Activated CD4-positive, alpha-beta memory T cell treated with anti-CD3 and anti-CD28 coated beads, Interleukin-2, amount 10 ng/mL, durations not matched to agents 7 days and 5 days (primary cell): ENCODE measurements around the gene NPAS1. TPM values are rescaled to one million over a fixed set of nuclear protein-coding genes. Genes with fewer than 3 reads are reported as not detected.
A peak's percentile ranks its signal among the peaks of the same experiment; 100 is the strongest.
"Not testable (repeated sequence)": the region's sequence is repeated elsewhere in the genome, so short reads cannot be mapped to it uniquely, and the experiment has no call there.

Experiments used
- CTCF ChIA-PET: fragments of 350-600 bp; sonication (Branson Sonifier 250); formaldehyde crosslinking; loops from one replicate; lab custom pipeline; 2021; ENCODE audit warnings: antibody characterized with exemption, inconsistent platforms; lab: Charles Lee
- POLR2A ChIA-PET: fragments of 350-600 bp; sonication (Branson Sonifier 250); formaldehyde crosslinking; loops from one replicate; lab custom pipeline; 2021; ENCODE audit warnings: antibody characterized with exemption; lab: Charles Lee
- DNase-seq: peaks from one replicate; pipeline ENCODE4 v3.0.0-alpha.2; 2020
- H3K27ac Mint-ChIP-seq: one replicate; pipeline ENCODE4 v1.8.0; 2021; ENCODE audit warnings: mild to moderate bottlenecking, mixed read lengths
- H3K27me3 Mint-ChIP-seq: one replicate; pipeline ENCODE4 v1.8.0; 2021; ENCODE audit warnings: mixed read lengths
- H3K36me3 Mint-ChIP-seq: one replicate; pipeline ENCODE4 v1.8.0; 2021; ENCODE audit warnings: low read depth, mixed read lengths
- H3K4me1 Mint-ChIP-seq: one replicate; pipeline ENCODE4 v1.8.0; 2021; ENCODE audit warnings: mixed read lengths
- H3K4me3 Mint-ChIP-seq: one replicate; pipeline ENCODE4 v1.8.0; 2021; ENCODE audit warnings: mild to moderate bottlenecking, mixed read lengths
- H3K9me3 Mint-ChIP-seq: one replicate; pipeline ENCODE4 v1.8.0; 2021; ENCODE audit warnings: mixed read lengths
- total RNA-seq, 2 experiments: library from RNA; stranded (reverse); gene quantifications; one replicate each; pipeline ENCODE4 v1.2.3, GENCODE V29; 2021

Gene NPAS1
- total RNA-seq, 2 experiments from 2014 or later = 0.20 to 0.48 TPM

GRCh38 chr19:47010549-47010948 is 9.1 kb upstream of the NPAS1 start:
- H3K27me3 Mint-ChIP-seq = peaks cover 16% of the 10 kb centered on the region
- H3K36me3 Mint-ChIP-seq, H3K9me3 Mint-ChIP-seq, CTCF ChIA-PET, H3K4me3 Mint-ChIP-seq, DNase-seq, POLR2A ChIA-PET, H3K4me1 Mint-ChIP-seq, H3K27ac Mint-ChIP-seq: not testable (repeated sequence)

DNA sequence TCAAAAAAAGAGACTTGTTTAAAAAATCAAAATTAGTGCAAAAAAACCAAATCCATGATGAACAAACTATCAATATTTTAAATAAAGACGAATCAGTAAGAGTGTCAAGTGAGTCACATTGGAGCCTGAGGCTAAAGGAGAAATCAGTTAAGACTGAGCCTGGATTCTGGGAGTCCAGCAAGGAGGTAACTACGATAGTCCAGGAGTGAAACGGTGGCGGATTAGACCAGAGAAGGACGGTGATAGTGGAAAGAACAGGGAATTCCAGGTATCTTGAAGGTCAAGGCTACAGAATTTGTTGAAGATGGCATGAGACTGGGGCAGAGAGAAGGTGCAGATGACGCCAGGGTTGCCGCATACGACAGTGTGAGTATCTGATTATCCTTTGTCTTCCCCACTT is 7.0 kb upstream of the NPAS1 start:
- no peak overlapping the region for H3K27ac Mint-ChIP-seq
- H3K4me1 Mint-ChIP-seq = peaks cover 9% of the 10 kb centered on the region
- no peaks in the 10 kb centered on the region for H3K36me3 Mint-ChIP-seq
- ChIA-PET POLR2A (interaction anchor here (0.6 to 1.5 kb wide), 3 partner anchors 11 to 118 kb away, joined by 3 to 5 read pairs (median 3); partner anchors contain the start of genes SAE1 and ZC3H4), CTCF (interaction anchor here (0.6 to 3.6 kb wide), 76 partner anchors 9 to 378 kb away, joined by 3 to 36 read pairs (median 6); partner anchors contain the start of genes AP2S1, SAE1 and ZC3H4)
- no peak for DNase-seq
- H3K4me3 Mint-ChIP-seq = no peak overlapping the region
- no peaks in the 10 kb centered on the region for H3K9me3 Mint-ChIP-seq
- peaks cover 15% of the 10 kb centered on the region for H3K27me3 Mint-ChIP-seq

GRCh38 chr19:47013041-47013517 is 6.6 kb upstream of the NPAS1 start:
- POLR2A ChIA-PET = interaction anchor here (0.6 to 1.5 kb wide), 3 partner anchors 67 to 117 kb away, joined by 3 to 5 read pairs (median 4); partner anchors contain the start of genes SAE1 and ZC3H4
- peaks cover 9% of the 10 kb centered on the region for H3K4me1 Mint-ChIP-seq
- H3K36me3 Mint-ChIP-seq = no peaks in the 10 kb centered on the region
- H3K27me3 Mint-ChIP-seq = peaks cover 15% of the 10 kb centered on the region
- CTCF ChIA-PET = interaction anchor here (0.6 to 3.6 kb wide), 79 partner anchors 9 to 378 kb away, joined by 3 to 36 read pairs (median 5); partner anchors contain the start of genes AP2S1, SAE1 and ZC3H4
- no peak overlapping the region for H3K27ac Mint-ChIP-seq
- H3K9me3 Mint-ChIP-seq = no peaks in the 10 kb centered on the region
- H3K4me3 Mint-ChIP-seq = no peak overlapping the region
- DNase-seq = peak; percentile 66

GRCh38 chr19:47018923-47019322 is 714 bp upstream of the NPAS1 start:
- peaks cover 11% of the 10 kb centered on the region for H3K4me1 Mint-ChIP-seq
- ChIA-PET CTCF (interaction anchor here (1.6 kb wide), 1 partner anchor 107 kb away, joined by 3 read pairs; no protein-coding TSS in a partner anchor), POLR2A (interaction anchor here (1.2 kb wide), 1 partner anchor 157 kb away, joined by 3 read pairs; no protein-coding TSS in a partner anchor)
- no peak overlapping the region for H3K4me3 Mint-ChIP-seq
- H3K27me3 Mint-ChIP-seq = peaks cover 45% of the 10 kb centered on the region
- no peak for DNase-seq
- no peaks in the 10 kb centered on the region for H3K9me3 Mint-ChIP-seq
- no peaks in the 10 kb centered on the region for H3K36me3 Mint-ChIP-seq
- H3K27ac Mint-ChIP-seq = no peak overlapping the region

DNA sequence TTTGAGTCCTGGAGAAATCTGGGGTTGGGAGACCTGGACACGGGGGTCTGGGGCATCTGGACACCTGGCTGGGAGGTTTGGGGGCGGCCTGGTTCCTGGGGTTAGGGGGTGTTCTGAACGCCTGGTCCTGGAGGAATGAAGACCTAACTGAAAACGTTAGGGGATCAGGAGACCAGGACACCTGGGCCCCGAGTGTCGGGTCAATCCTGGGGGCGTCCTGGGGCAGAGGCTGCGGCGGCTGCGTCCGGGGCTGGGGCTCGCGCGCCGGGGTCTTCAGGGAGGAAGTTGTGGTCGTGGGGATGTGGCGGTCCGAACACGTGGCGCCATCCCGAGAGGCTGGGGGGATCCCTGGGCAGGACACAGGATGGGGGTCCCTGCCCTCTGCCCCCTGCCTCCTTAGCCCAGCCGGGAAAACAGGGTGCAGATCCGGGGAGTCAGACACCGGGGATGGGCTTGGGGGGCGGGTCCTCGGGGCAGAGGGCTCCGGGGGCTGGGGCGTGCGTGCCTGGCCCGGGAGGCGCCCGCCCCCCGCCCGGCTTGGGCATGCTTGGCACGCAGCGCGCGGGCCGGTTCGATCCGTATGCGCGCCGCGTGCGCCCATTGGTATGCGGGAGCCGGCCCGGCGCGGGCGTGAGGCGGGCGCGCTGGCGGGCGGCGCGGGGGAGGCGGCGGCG is 632 bp downstream of the NPAS1 start:
- Mint-ChIP-seq H3K9me3 (no peaks in the 10 kb centered on the region), H3K36me3 (no peaks in the 10 kb centered on the region), H3K4me3 (no peak overlapping the region), H3K27ac (no peak overlapping the region), H3K27me3 (peaks cover 50% of the 10 kb centered on the region), H3K4me1 (peaks cover 11% of the 10 kb centered on the region)
- ChIA-PET CTCF (interaction anchor here (4.1 kb wide), 1 partner anchor 7 kb away, joined by 36 read pairs; no protein-coding TSS in a partner anchor), POLR2A (interaction anchor here (0.7 kb wide), 2 partner anchors 15 to 73 kb away, joined by 3 read pairs; no protein-coding TSS in a partner anchor)
- no peak for DNase-seq

DNA sequence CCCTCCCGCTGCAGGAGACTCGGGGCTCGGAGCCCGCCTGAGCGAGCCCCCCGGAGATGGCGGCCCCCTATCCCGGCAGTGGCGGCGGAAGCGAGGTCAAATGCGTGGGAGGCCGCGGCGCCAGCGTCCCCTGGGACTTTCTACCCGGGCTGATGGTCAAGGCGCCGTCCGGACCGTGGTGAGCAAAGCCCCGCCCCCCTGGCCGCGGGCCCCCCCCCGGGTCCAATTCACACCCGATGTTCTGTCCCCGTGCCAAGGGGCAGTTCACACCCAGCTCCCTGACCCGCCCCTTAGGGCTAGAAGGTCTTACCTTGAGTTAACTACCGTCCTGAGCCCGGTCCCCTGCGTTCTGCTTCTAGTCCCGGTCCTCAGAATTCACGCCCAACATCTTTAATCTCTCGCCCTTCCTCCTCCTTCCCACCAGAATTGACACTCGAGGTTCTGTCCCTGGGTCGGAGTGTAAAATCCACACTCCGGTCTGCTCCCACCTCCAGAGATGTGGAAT is 1.4 kb downstream of the NPAS1 start:
- H3K4me3 Mint-ChIP-seq = no peak overlapping the region
- peaks cover 12% of the 10 kb centered on the region for H3K4me1 Mint-ChIP-seq
- H3K27ac Mint-ChIP-seq = no peak overlapping the region
- no peaks in the 10 kb centered on the region for H3K9me3 Mint-ChIP-seq
- no peaks in the 10 kb centered on the region for H3K36me3 Mint-ChIP-seq
- no peak for DNase-seq
- ChIA-PET CTCF (interaction anchor here (4.1 kb wide), 1 partner anchor 8 kb away, joined by 36 read pairs; no protein-coding TSS in a partner anchor), POLR2A (interaction anchor here (0.7 kb wide), 2 partner anchors 14 to 73 kb away, joined by 3 read pairs; no protein-coding TSS in a partner anchor)
- peaks cover 52% of the 10 kb centered on the region for H3K27me3 Mint-ChIP-seq

DNA sequence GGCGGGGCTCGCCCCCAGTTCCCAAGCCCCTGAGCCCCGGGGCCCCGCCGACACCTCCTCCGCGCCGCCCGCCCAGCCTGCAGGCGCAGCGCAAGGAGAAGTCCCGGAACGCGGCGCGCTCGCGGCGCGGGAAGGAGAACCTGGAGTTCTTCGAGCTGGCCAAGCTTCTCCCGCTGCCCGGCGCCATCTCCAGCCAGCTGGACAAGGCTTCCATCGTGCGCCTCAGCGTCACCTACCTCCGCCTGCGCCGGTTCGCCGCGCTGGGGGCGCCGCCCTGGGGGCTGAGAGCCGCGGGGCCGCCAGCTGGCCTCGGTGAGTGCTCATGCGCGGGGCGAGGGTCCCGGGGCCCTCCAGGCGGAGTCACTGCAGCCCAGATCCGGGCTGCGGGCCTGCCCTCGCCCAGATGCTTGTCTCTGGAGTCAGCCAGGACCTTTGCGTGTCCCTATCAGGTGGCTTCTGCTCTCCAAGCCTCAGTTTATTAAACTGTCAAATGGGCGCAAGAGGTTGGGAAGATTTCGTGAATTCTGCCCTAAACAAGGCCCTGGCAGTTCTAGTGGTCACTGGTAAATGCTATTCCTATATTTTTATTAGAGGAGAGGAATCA is 2.0 kb downstream of the NPAS1 start:
- no peak overlapping the region for H3K4me3 Mint-ChIP-seq
- H3K36me3 Mint-ChIP-seq = no peaks in the 10 kb centered on the region
- H3K4me1 Mint-ChIP-seq = peaks cover 14% of the 10 kb centered on the region
- ChIA-PET CTCF (interaction anchor here (4.1 kb wide), 1 partner anchor 8 kb away, joined by 36 read pairs; no protein-coding TSS in a partner anchor), POLR2A (no interaction called here)
- no peak for DNase-seq
- H3K27me3 Mint-ChIP-seq = peaks cover 58% of the 10 kb centered on the region
- H3K27ac Mint-ChIP-seq = no peak overlapping the region
- no peaks in the 10 kb centered on the region for H3K9me3 Mint-ChIP-seq

- Mint-ChIP-seq H3K27ac (no peak overlapping the region), H3K9me3 (no peaks in the 10 kb centered on the region), H3K36me3 (no peaks in the 10 kb centered on the region), H3K27me3 (peaks cover 57% of the 10 kb centered on the region), H3K4me3 (no peak overlapping the region), H3K4me1 (peaks cover 14% of the 10 kb centered on the region)
- ChIA-PET CTCF (interaction anchor here (4.1 kb wide), 1 partner anchor 9 kb away, joined by 36 read pairs; no protein-coding TSS in a partner anchor), POLR2A (no interaction called here)
- DNase-seq = no peak
These were observed 2.5 kb downstream of the NPAS1 start for GRCh38 chr19:47022140-47022536.

DNA sequence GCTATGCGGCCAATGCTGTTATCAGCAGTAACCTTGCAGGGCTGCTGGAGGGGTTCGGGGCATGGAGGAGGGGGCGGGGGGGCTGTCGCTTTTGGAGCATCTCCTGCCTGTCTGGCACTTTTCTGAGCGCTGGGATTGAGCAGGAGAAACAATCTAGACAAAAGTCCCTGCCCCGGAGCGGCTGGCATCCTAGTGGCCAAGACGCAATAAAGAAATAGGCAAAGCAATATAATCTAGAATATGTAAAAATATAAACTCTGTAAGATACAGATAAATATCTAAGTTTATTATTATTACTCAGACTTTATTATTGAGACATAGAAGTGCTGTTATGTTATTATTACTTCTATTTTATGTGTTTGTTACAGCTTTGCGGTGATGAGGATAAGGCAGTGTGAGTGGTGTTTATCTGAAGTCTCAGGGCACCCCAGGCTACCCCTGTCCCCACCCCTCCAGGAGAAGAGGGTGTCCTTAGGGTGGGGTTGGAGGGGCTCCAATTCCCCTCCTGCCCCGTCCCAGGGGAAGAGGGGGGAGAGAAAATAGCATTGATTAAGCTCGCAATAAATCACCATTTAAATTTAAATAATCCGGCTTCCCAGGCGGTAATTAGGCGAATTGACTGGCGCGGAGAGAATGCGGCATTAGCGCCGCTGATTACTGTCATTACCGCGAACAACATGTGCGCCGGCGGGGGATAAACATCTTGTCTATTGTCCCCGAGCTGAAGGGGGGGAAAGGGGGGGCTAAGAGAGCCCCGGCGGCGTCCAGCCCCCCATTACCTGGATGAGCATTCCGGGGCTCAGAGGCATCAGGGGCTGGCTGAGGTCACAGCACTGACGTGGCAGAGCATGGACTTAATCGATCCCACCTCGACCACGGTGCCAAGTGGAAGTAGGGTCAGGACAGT is 3.2 kb downstream of the NPAS1 start:
- ChIA-PET CTCF (interaction anchor here (4.1 kb wide), 1 partner anchor 9 kb away, joined by 36 read pairs; no protein-coding TSS in a partner anchor), POLR2A (interaction anchor here (1.0 to 1.2 kb wide), 2 partner anchors 13 to 108 kb away, joined by 3 to 4 read pairs; no protein-coding TSS in a partner anchor)
- H3K27ac Mint-ChIP-seq = no peak overlapping the region
- H3K27me3 Mint-ChIP-seq = peaks cover 60% of the 10 kb centered on the region
- no peaks in the 10 kb centered on the region for H3K9me3 Mint-ChIP-seq
- peaks cover 14% of the 10 kb centered on the region for H3K4me1 Mint-ChIP-seq
- H3K4me3 Mint-ChIP-seq = no peak overlapping the region
- DNase-seq = no peak
- no peaks in the 10 kb centered on the region for H3K36me3 Mint-ChIP-seq

DNA sequence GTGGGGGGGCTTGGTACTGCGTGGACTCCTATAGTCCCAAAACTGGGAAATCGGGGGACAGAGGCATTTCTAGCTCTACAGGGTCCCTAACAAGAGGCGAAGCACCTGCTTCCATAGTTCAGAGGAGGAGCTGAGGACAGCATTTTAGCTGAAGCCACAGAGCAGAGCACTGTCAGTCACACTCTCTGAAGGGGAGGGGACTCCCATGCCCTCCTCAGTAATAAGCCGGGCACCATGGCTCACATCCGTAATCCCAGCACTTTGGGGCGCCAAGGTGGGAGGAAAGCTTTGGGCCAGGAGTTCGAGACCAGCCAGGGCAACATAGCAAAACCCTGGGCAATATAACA is 3.8 kb downstream of the NPAS1 start:
- no peaks in the 10 kb centered on the region for H3K9me3 Mint-ChIP-seq
- H3K4me1 Mint-ChIP-seq = peaks cover 14% of the 10 kb centered on the region
- no peak overlapping the region for H3K4me3 Mint-ChIP-seq
- H3K27me3 Mint-ChIP-seq = peaks cover 62% of the 10 kb centered on the region
- CTCF ChIA-PET = interaction anchor here (4.1 kb wide), 1 partner anchor 10 kb away, joined by 36 read pairs; no protein-coding TSS in a partner anchor
- no peak overlapping the region for H3K27ac Mint-ChIP-seq
- DNase-seq = no peak
- POLR2A ChIA-PET = interaction anchor here (1.0 to 1.2 kb wide), 2 partner anchors 12 to 108 kb away, joined by 3 to 4 read pairs; no protein-coding TSS in a partner anchor
- no peaks in the 10 kb centered on the region for H3K36me3 Mint-ChIP-seq

DNA sequence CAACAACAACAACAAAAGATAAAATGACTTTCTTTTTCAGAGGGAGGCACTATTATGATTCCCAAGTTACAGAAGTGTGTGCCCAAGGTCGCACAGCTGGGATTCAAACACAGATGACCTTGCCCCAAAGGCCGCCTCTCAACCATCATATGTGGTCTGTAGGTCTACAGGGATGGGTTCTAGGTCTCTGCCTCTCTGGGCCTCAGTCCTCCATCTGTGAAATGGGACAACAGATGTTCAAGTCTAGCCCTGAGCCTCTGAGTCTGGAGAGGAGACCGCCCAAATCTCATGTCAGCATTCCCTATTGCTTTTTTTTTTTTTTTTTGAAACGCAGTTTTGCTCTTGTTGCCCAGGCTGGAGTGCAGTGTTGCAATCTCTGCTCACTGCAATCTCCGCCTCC is 4.9 kb downstream of the NPAS1 start:
- CTCF ChIA-PET = interaction anchor here (1.5 to 4.1 kb wide), 2 partner anchors 11 kb away, joined by 5 to 36 read pairs; no protein-coding TSS in a partner anchor

More for the DNA sequence above, 4.9 kb downstream of the NPAS1 start:
- Mint-ChIP-seq H3K9me3 (no peaks in the 10 kb centered on the region), H3K27ac (no peak overlapping the region), H3K4me1 (peaks cover 12% of the 10 kb centered on the region), H3K27me3 (peaks cover 59% of the 10 kb centered on the region), H3K36me3 (no peaks in the 10 kb centered on the region), H3K4me3 (no peak overlapping the region)
- POLR2A ChIA-PET = no interaction called here
- DNase-seq = no peak
